K562 (cell line): Measurements from ENCODE around the gene MIDN. TPM values are rescaled to one million over a fixed set of nuclear protein-coding genes. Genes with fewer than 3 reads are reported as not detected.

ENCODE experiments used
- BACH1 ChIP-seq: fragments of 200-800 bp; sonication (Bioruptor generic); IDR thresholded peaks from 2 replicates; pipeline ENCODE4 v1.6.1; 2016; ENCODE audit warnings: missing genetic modification characterization, missing compliant biosample characterization
- CBX1 ChIP-seq: sonication (generic); IDR thresholded peaks from 2 replicates; pipeline ENCODE4 v1.6.1; 2016; ENCODE audit warnings: antibody characterized with exemption, low read depth, mild to moderate bottlenecking
- CCNT2 ChIP-seq: IDR thresholded peaks from 2 replicates; pipeline ENCODE4 v1.6.1; 2011; ENCODE audit warnings: borderline replicate concordance, low read depth, mild to moderate bottlenecking, moderate library complexity, mixed read lengths, low read length; ENCODE audit not compliant: insufficient read length; ENCODE audit errors: extremely low read depth
- CHD4 ChIP-seq: fragments of 200-600 bp; sonication (generic); IDR thresholded peaks from 3 replicates; pipeline ENCODE4 v1.6.1; 2012; ENCODE audit warnings: low read depth, mild to moderate bottlenecking, mixed read lengths, low read length, inconsistent platforms; ENCODE audit not compliant: insufficient read depth, insufficient replicate concordance, poor library complexity, severe bottlenecking
- ELF4 ChIP-seq: fragments of 450-650 bp; formaldehyde crosslinking; IDR thresholded peaks from 2 replicates; pipeline ENCODE4 v1.4.0; 2022; ENCODE audit warnings: missing genetic modification characterization
- FOXP1 ChIP-seq: sonication (generic); formaldehyde crosslinking; IDR thresholded peaks from 2 replicates; pipeline ENCODE4 v1.8.0; 2022; ENCODE audit warnings: mild to moderate bottlenecking, missing genetic modification reagents
- GTF3C2 ChIP-seq: IDR thresholded peaks from 3 replicates; pipeline ENCODE4 v1.6.1; 2011; ENCODE audit warnings: borderline replicate concordance, mild to moderate bottlenecking, moderate library complexity; ENCODE audit not compliant: insufficient read length; ENCODE audit errors: extremely low read depth
- MCM3 ChIP-seq: fragments of 450-650 bp; IDR thresholded peaks from 2 replicates; pipeline ENCODE4 v1.6.1; 2016
- NR2C1 ChIP-seq, 2 experiments: fragments of 450-650 bp; IDR thresholded peaks; 2 replicates each; pipeline ENCODE4 v1.6.1; 2017; ENCODE audit warnings: mild to moderate bottlenecking in 2 of 2, antibody characterized with exemption in 1 of 2, inconsistent platforms in 1 of 2, missing compliant biosample characterization in 1 of 2, missing genetic modification characterization in 1 of 2
- SFPQ ChIP-seq: fragments of 200-400 bp; formaldehyde crosslinking; IDR thresholded peaks from 2 replicates; pipeline ENCODE4 v1.6.1; 2017; ENCODE audit warnings: mild to moderate bottlenecking, low read depth, low read length, moderate library complexity
- TFE3 ChIP-seq: fragments of 450-650 bp; formaldehyde crosslinking; IDR thresholded peaks from 2 replicates; pipeline ENCODE4 v1.4.0; 2020; ENCODE audit warnings: mild to moderate bottlenecking, mixed read lengths
- TRIM25 ChIP-seq: fragments of 450-650 bp; IDR thresholded peaks from 2 replicates; pipeline ENCODE4 v1.7.0; 2016; ENCODE audit warnings: borderline replicate concordance
- ZNF133 ChIP-seq: fragments of 250-450 bp; sonication (Bioruptor Pico); IDR thresholded peaks from 2 replicates; pipeline ENCODE4 v1.4.0; 2020; ENCODE audit warnings: mild to moderate bottlenecking
- polyA plus RNA-seq, 8 experiments: library from polyadenylated mRNA; depleted of rRNA in 4 of 8; stranded (reverse) in 5 of 8; unstranded in 3 of 8; fragments of >200 nt; fragmentation: Nextera tagmentation in 2 of 8; fragmentation: Illumina TruSeq in 1 of 8; extraction: Ambion mirVana in 2 of 8; extraction: Trizol in 1 of 8; gene quantifications; 2 replicates each; pipeline versions ENCODE4 v1.2.1 to v1.2.3, GENCODE V29; 2011 to 2014; ENCODE audit warnings: inconsistent platforms in 1 of 8, missing spikeins in 1 of 8
- total RNA-seq, 7 experiments: library from RNA; depleted of rRNA in 6 of 7; stranded (reverse); fragments of >200 nt in 6 of 7; fragmentation: Illumina TruSeq in 2 of 7; extraction: Trizol in 2 of 7; gene quantifications; 2 replicates each; pipeline versions ENCODE4 v1.2.1 to v1.2.3, GENCODE V29; 2011 to 2021; ENCODE audit warnings: low replicate concordance in 1 of 7

MIDN gene
- total and polyA plus RNA-seq, 9 of the 15 experiments (the other 6 are each of a cell fraction or from before 2014, with no cell fraction given): 0.17 to 120 (median 10.1) TPM

GRCh38 chr19:1275260-1275975 is 27.0 kb downstream of the MIDN start, which contains the start of gene FAM174C (continued):
- TF ChIP-seq TRIM25: no peak
- TF ChIP-seq CBX1: 0 out of 2 replicates have a peak, but pooled peaks have one; percentile 48
- TF ChIP-seq TFE3 (CRISPR knock-in tag): peak; percentile 90
- TF ChIP-seq NR2C1 (IDR thresholded peaks at IDR 0.05): no peak; the same call in 1 of the 2 replicates
- no peak for TF ChIP-seq NR2C1 (tag; IDR thresholded peaks at IDR 0.05)
- TF ChIP-seq GTF3C2: no peak
- peak; percentile 49; the same call in 1 of the 2 replicates for TF ChIP-seq ELF4
- TF ChIP-seq BACH1 (tag): no peak
- TF ChIP-seq CHD4: no peak
- no peak for TF ChIP-seq SFPQ
- no peak for TF ChIP-seq MCM3
- peak; percentile 91 for TF ChIP-seq CCNT2
- no peak for TF ChIP-seq ZNF133 (CRISPR knock-in tag)
- peak; percentile 89; the same call in 1 of the 2 replicates for TF ChIP-seq FOXP1
